IMR-90 (cell line): ENCODE data around the gene ADAMTS13. TPM values are rescaled to one million over a fixed set of nuclear protein-coding genes. Genes with fewer than 3 reads are reported as not detected.

ENCODE experiments used
- ATAC-seq: fragments of 200-7000 bp; cut with Tn5 transposase; 2 replicates; pipeline ENCODE4 v1.9.1; 2020; ENCODE audit warnings: low read depth, mild to moderate bottlenecking, moderate library complexity
- BruUV-seq: library from RNA; stranded (reverse); fragments of 400-500 nt; replicated peaks from 2 replicates; lab custom pipeline; 2021; lab: Mats Ljungman, UMichigan
- CTCF ChIA-PET: fragments of 300-600 bp; formaldehyde crosslinking; extraction: SDS; loops from one replicate; lab custom pipeline; 2021; ENCODE audit warnings: antibody characterized with exemption; lab: Yijun Ruan, JAX
- POLR2A ChIA-PET: fragments of 300-600 bp; sonication (Branson Sonifier 250); formaldehyde crosslinking; loops from one replicate; lab custom pipeline; 2022; ENCODE audit warnings: antibody characterized with exemption; ENCODE audit not compliant: unreplicated experiment; lab: Charles Lee
- DNase-seq: peaks from one replicate; pipeline ENCODE4 v3.0.0; 2013
- H2AFZ ChIP-seq: replicated peaks from 2 replicates; pipeline ENCODE3; 2013; ENCODE audit warnings: low read length, mild to moderate bottlenecking; ENCODE audit not compliant: poor library complexity
- H2AK5ac ChIP-seq: 2 replicates; pipeline ENCODE4 v1.6.1; 2013; ENCODE audit warnings: low read depth, low read length, inconsistent platforms
- H2AK9ac ChIP-seq: replicated peaks from 2 replicates; pipeline ENCODE3; 2013; ENCODE audit warnings: mild to moderate bottlenecking, low read depth, low read length, moderate library complexity; ENCODE audit not compliant: poor library complexity
- H2BK120ac ChIP-seq: 2 replicates; pipeline ENCODE4 v1.6.1; 2013; ENCODE audit warnings: low read depth, low read length, inconsistent platforms
- H2BK15ac ChIP-seq: 3 replicates; pipeline ENCODE4 v1.6.1; 2013; ENCODE audit warnings: low read depth, low read length, inconsistent platforms
- H2BK20ac ChIP-seq: 2 replicates; pipeline ENCODE4 v1.6.1; 2013; ENCODE audit warnings: low read depth, mild to moderate bottlenecking, inconsistent platforms, low read length, moderate library complexity
- H2BK5ac ChIP-seq: 2 replicates; pipeline ENCODE4 v1.6.1; 2013; ENCODE audit warnings: mild to moderate bottlenecking, low read depth, low read length, inconsistent platforms; ENCODE audit not compliant: poor library complexity, severe bottlenecking
- H3K14ac ChIP-seq: replicated peaks from 2 replicates; pipeline ENCODE4 v1.6.1; 2013; ENCODE audit warnings: low read depth, low read length, inconsistent platforms
- H3K18ac ChIP-seq: 2 replicates; pipeline ENCODE4 v1.6.1; 2013; ENCODE audit warnings: low read depth, low read length, control low read depth
- H3K23ac ChIP-seq: 2 replicates; pipeline ENCODE4 v1.6.1; 2013; ENCODE audit warnings: low read depth, low read length, inconsistent platforms
- H3K27ac ChIP-seq: 2 replicates; pipeline ENCODE4 v1.5.1; 2013; ENCODE audit warnings: mild to moderate bottlenecking, control low read depth, low read length; ENCODE audit not compliant: insufficient read depth
- H3K27me3 ChIP-seq: 2 replicates; pipeline ENCODE4 v1.6.1; 2013; ENCODE audit warnings: low read length; ENCODE audit not compliant: control insufficient read depth, insufficient read depth
- H3K36me3 ChIP-seq: 2 replicates; pipeline ENCODE4 v1.6.1; 2013; ENCODE audit warnings: low read length, mixed read lengths; ENCODE audit not compliant: control insufficient read depth, insufficient read depth
- H3K4ac ChIP-seq: 2 replicates; pipeline ENCODE4 v1.6.1; 2013; ENCODE audit warnings: low read depth, low read length, inconsistent platforms
- H3K4me1 ChIP-seq: 2 replicates; pipeline ENCODE4 v1.6.1; 2013; ENCODE audit warnings: low read length, mixed read lengths; ENCODE audit not compliant: control insufficient read depth, insufficient read depth
- H3K4me2 ChIP-seq: 2 replicates; pipeline ENCODE4 v1.6.1; 2013; ENCODE audit warnings: low read depth, mild to moderate bottlenecking, control low read depth, low read length, moderate library complexity
- H3K4me3 ChIP-seq: 2 replicates; pipeline ENCODE4 v1.5.1; 2013; ENCODE audit warnings: low read depth, mild to moderate bottlenecking, control low read depth, low read length, moderate library complexity; ENCODE audit not compliant: insufficient read depth
- H3K56ac ChIP-seq: 2 replicates; pipeline ENCODE4 v1.6.1; 2013; ENCODE audit warnings: low read length, inconsistent platforms; ENCODE audit not compliant: insufficient read depth; ENCODE audit errors: extremely low read depth
- H3K79me1 ChIP-seq, 2 experiments: 2 replicates each; pipeline ENCODE4 v1.6.1; 2013; ENCODE audit warnings: low read length in 2 of 2, inconsistent platforms in 1 of 2, low read depth in 1 of 2
- H3K9ac ChIP-seq: 2 replicates; pipeline ENCODE4 v1.6.1; 2013; ENCODE audit warnings: low read depth, low read length, control low read depth
- H3K9me1 ChIP-seq: 2 replicates; pipeline ENCODE4 v1.6.1; 2013; ENCODE audit warnings: low read length, inconsistent platforms; ENCODE audit not compliant: insufficient read depth
- H3K9me3 ChIP-seq: 2 replicates; pipeline ENCODE4 v1.6.1; 2013; ENCODE audit warnings: low read length; ENCODE audit not compliant: control insufficient read depth, insufficient read depth
- H4K20me1 ChIP-seq: 2 replicates; pipeline ENCODE4 v1.6.1; 2013; ENCODE audit warnings: low read length, inconsistent platforms; ENCODE audit not compliant: insufficient read depth
- H4K5ac ChIP-seq: 2 replicates; pipeline ENCODE4 v1.6.1; 2013; ENCODE audit warnings: mild to moderate bottlenecking, low read depth, low read length, control low read depth
- H4K8ac ChIP-seq, 2 experiments: 2 replicates each; pipeline ENCODE4 v1.6.1; 2013; ENCODE audit warnings: low read depth in 2 of 2, low read length in 2 of 2, control low read depth in 1 of 2, inconsistent platforms in 1 of 2
- H4K91ac ChIP-seq: 2 replicates; pipeline ENCODE4 v1.6.1; 2013; ENCODE audit warnings: low read depth, low read length, inconsistent platforms; ENCODE audit not compliant: insufficient read depth
- BHLHE40 ChIP-seq: fragments of 150-350 bp; IDR thresholded peaks from 2 replicates; pipeline ENCODE4 v1.6.1; 2016; ENCODE audit warnings: mild to moderate bottlenecking, low read depth, low read length
- CEBPB ChIP-seq: IDR thresholded peaks from 2 replicates; pipeline ENCODE4 v1.6.1; 2012; ENCODE audit warnings: low read depth, low read length, improper control_type of control experiment
- CHD1 ChIP-seq: IDR thresholded peaks from 2 replicates; pipeline ENCODE4 v1.6.1; 2012; ENCODE audit warnings: low read depth, low read length, improper control_type of control experiment
- FOS ChIP-seq: fragments of 150-350 bp; IDR thresholded peaks from 2 replicates; pipeline ENCODE4 v1.6.1; 2016; ENCODE audit warnings: low read depth, low read length
- MAFK ChIP-seq: IDR thresholded peaks from 2 replicates; pipeline ENCODE4 v1.6.1; 2012; ENCODE audit warnings: low read depth, low read length, improper control_type of control experiment
- MAZ ChIP-seq: IDR thresholded peaks from 2 replicates; pipeline ENCODE4 v1.6.1; 2012; ENCODE audit warnings: low read depth, mild to moderate bottlenecking, low read length, improper control_type of control experiment, moderate library complexity, borderline replicate concordance
- MXI1 ChIP-seq: IDR thresholded peaks from 2 replicates; pipeline ENCODE4 v1.6.1; 2012; ENCODE audit warnings: low read depth, mild to moderate bottlenecking, low read length, moderate library complexity, borderline replicate concordance
- NFE2L2 ChIP-seq: fragments of 150-350 bp; IDR thresholded peaks from 2 replicates; pipeline ENCODE4 v1.6.1; 2016; ENCODE audit warnings: low read depth, mild to moderate bottlenecking, low read length
- POLR2A ChIP-seq: IDR thresholded peaks from 2 replicates; pipeline ENCODE4 v1.6.1; 2012; ENCODE audit warnings: mild to moderate bottlenecking, low read depth, low read length
- RAD21 ChIP-seq: IDR thresholded peaks from 2 replicates; pipeline ENCODE4 v1.6.1; 2012; ENCODE audit warnings: low read length, improper control_type of control experiment
- RCOR1 ChIP-seq: IDR thresholded peaks from 2 replicates; pipeline ENCODE4 v1.6.1; 2012; ENCODE audit warnings: mild to moderate bottlenecking, low read length, improper control_type of control experiment; ENCODE audit not compliant: insufficient replicate concordance
- RFX5 ChIP-seq: IDR thresholded peaks from 2 replicates; pipeline ENCODE4 v1.8.0; 2012; ENCODE audit warnings: low read depth, mild to moderate bottlenecking, low read length, moderate library complexity
- SMC3 ChIP-seq: fragments of 150-350 bp; IDR thresholded peaks from 2 replicates; pipeline ENCODE4 v1.6.1; 2016; ENCODE audit warnings: low read depth, mild to moderate bottlenecking, antibody characterized with exemption, low read length, moderate library complexity
- WGBS, 2 experiments: methylation state at CpG; one replicate each; pipeline versions ENCODE4 v1.1.5 to v1.1.7; 2013; ENCODE audit warnings: missing lambda C conversion rate in 2 of 2; ENCODE audit not compliant: insufficient read length in 1 of 2; ENCODE audit errors: extremely low coverage in 2 of 2; 5-methylcytosine and 5-hydroxymethylcytosine counted together
- dilution Hi-C: fragments of 300-500 bp; cut with HindIII; formaldehyde crosslinking; loops from one replicate; pipeline ENCODE4 v1.14.3; 2018; ENCODE audit warnings: low sequenced_read_pairs; ENCODE audit not compliant: unreplicated experiment
- in situ Hi-C: fragments of 300-500 bp; cut with MboI; formaldehyde crosslinking; loops from 3 replicates; pipeline ENCODE4 v1.14.3; 2019; ENCODE audit warnings: low sequenced_read_pairs, inconsistent platforms, mixed read lengths
- intact Hi-C: fragments of 100-400 bp; cut with micrococcal nuclease; formaldehyde crosslinking; loops from 2 replicates; pipeline ENCODE4 v1.10.0; 2022
- polyA plus RNA-seq, 3 experiments: library from polyadenylated mRNA; depleted of rRNA; stranded (reverse); fragments of >200 nt; gene quantifications; 2 replicates each; pipeline ENCODE4 v1.2.3, GENCODE V29; 2012; ENCODE audit warnings: low replicate concordance in 1 of 3
- total RNA-seq: library from RNA; depleted of rRNA; stranded (reverse); fragments of >200 nt; gene quantifications from 2 replicates; pipeline ENCODE4 v1.2.3, GENCODE V29; 2012
- TF ChIP-seq, protein P1 (sequence below): conservative IDR thresholded peaks from 2 replicates; pipeline ENCODE4 v1.5.1; 2012; ENCODE audit warnings: mild to moderate bottlenecking, low read depth, low read length, improper control_type of control experiment
- TF ChIP-seq, protein P2 (sequence below): fragments of 150-350 bp; IDR thresholded peaks from 2 replicates; pipeline ENCODE4 v1.6.1; 2016; ENCODE audit warnings: low read depth, mild to moderate bottlenecking, low read length, moderate library complexity, borderline replicate concordance
- TF ChIP-seq, protein P3 (sequence below): fragments of 150-350 bp; IDR thresholded peaks from 2 replicates; pipeline ENCODE4 v1.6.1; 2017; ENCODE audit warnings: mild to moderate bottlenecking, antibody characterized with exemption, low read length, low read depth

ADAMTS13 gene
- total and polyA plus RNA-seq, 2 of the 4 experiments (the other 2 are of a cell fraction), result 0.18 to 2.8 TPM

DNA sequence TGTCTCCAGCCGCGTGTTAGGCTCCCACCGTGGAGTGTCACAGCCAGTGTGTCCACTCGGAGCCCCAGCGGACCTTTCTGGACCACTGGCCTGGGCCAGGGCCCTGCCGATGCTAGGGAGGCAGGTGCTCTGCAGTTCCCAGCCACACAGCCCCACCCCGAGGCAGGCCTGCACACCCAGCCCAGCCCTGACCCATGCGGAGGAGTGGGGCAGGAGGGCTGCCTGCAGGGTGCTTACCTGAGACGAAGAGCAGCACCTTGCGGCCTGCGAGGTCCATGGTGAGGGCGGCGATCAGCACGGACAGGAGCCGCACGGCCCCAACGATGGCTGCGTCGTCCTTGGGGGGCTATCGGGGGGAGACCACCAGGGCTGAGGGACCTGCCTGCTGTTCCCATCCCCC is 51.6 kb downstream of the ADAMTS13 start:
- in situ Hi-C loops (no loop called here), dilution Hi-C loops (no loop called here), intact Hi-C loops (no loop called here)
- Histone ChIP-seq H3K23ac (no peak overlapping the region), H2AK5ac (no peak overlapping the region), H3K9me3 (no peaks in the 10 kb centered on the region), H3K79me1 (peaks cover 0 to 9% of the 10 kb centered on the region in 2 experiments; a peak in 1 of 4 replicates), H2BK15ac (no peak overlapping the region), H3K14ac (no peak overlapping the region), H3K27ac (no peak overlapping the region), H2BK5ac (no peak overlapping the region), H3K4me2 (no peak overlapping the region), H3K9ac (no peak overlapping the region), H3K4me3 (no peak overlapping the region), H3K4me1 (peaks cover 3% of the 10 kb centered on the region; the same call in 1 of the 2 replicates), H3K36me3 (peaks cover 1% of the 10 kb centered on the region; the same call in 1 of the 2 replicates), H3K27me3 (no peaks in the 10 kb centered on the region), H4K20me1 (no peaks in the 10 kb centered on the region), H4K8ac (no peak overlapping the region), H3K9me1 (no peaks in the 10 kb centered on the region), H3K56ac (no peak overlapping the region), H2AFZ (no peak overlapping the region), H2AK9ac (no peak overlapping the region), H2BK120ac (no peak overlapping the region), H3K18ac (no peak overlapping the region), H4K5ac (no peak overlapping the region), H2BK20ac (no peak overlapping the region), H3K4ac (no peak overlapping the region), H4K91ac (no peak overlapping the region)
- ChIA-PET POLR2A (no interaction called here), CTCF (no interaction called here)
- ATAC-seq, result no peak
- TF ChIP-seq, protein P1, sequence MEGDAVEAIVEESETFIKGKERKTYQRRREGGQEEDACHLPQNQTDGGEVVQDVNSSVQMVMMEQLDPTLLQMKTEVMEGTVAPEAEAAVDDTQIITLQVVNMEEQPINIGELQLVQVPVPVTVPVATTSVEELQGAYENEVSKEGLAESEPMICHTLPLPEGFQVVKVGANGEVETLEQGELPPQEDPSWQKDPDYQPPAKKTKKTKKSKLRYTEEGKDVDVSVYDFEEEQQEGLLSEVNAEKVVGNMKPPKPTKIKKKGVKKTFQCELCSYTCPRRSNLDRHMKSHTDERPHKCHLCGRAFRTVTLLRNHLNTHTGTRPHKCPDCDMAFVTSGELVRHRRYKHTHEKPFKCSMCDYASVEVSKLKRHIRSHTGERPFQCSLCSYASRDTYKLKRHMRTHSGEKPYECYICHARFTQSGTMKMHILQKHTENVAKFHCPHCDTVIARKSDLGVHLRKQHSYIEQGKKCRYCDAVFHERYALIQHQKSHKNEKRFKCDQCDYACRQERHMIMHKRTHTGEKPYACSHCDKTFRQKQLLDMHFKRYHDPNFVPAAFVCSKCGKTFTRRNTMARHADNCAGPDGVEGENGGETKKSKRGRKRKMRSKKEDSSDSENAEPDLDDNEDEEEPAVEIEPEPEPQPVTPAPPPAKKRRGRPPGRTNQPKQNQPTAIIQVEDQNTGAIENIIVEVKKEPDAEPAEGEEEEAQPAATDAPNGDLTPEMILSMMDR, result no peak
- TF ChIP-seq RFX5 (no peak), NFE2L2 (no peak), MAZ (no peak), MAFK (no peak), CHD1 (no peak), CEBPB (no peak), RAD21 (no peak), MXI1 (no peak), RCOR1 (no peak), FOS (no peak), BHLHE40 (no peak), POLR2A (no peak), SMC3 (no peak)
- TF ChIP-seq, protein P2, sequence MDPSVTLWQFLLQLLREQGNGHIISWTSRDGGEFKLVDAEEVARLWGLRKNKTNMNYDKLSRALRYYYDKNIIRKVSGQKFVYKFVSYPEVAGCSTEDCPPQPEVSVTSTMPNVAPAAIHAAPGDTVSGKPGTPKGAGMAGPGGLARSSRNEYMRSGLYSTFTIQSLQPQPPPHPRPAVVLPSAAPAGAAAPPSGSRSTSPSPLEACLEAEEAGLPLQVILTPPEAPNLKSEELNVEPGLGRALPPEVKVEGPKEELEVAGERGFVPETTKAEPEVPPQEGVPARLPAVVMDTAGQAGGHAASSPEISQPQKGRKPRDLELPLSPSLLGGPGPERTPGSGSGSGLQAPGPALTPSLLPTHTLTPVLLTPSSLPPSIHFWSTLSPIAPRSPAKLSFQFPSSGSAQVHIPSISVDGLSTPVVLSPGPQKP, result no peak
- TF ChIP-seq, protein P3, sequence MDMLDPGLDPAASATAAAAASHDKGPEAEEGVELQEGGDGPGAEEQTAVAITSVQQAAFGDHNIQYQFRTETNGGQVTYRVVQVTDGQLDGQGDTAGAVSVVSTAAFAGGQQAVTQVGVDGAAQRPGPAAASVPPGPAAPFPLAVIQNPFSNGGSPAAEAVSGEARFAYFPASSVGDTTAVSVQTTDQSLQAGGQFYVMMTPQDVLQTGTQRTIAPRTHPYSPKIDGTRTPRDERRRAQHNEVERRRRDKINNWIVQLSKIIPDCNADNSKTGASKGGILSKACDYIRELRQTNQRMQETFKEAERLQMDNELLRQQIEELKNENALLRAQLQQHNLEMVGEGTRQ, result no peak
- 96% methylated on average over 10 of the region's 20 CpGs; no CpG with 5 or more reads in 1 of the 2 experiments for WGBS, 2 experiments
- no peak for DNase-seq
- no TSS peak for BruUV-seq
